Measurements from ENCODE around the gene SNRNP200. TPM values are rescaled to one million over a fixed set of nuclear protein-coding genes. Genes with fewer than 3 reads are reported as not detected.

SNRNP200 gene
- total and polyA plus RNA-seq, 9 donors = 71.1 to 149 (median 124) TPM

DNA sequence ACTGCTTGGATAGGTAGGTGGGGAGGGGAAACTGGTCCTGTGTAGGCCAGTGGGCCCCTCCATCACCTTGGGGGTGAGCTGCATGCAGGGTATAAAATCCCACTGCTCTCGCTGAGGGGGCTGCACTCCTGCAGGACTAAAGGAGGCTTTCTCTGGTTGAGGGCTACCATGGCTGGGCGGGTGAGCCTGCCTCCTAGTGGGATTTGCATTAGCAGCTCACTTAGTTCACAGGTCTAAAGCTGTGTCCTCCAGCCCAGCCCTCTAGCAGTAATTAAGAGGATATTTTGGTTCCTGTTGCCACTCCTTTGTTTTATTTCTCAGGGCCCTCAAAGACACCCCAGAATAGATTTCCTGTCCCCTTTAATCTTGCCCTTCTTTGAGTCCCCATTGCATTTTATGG lies 64.1 kb downstream of the SNRNP200 start:
- H3K4me1 ChIP-seq (ENCODE audit: insufficient read depth) = no peaks in the 10 kb centered on the region
- no peaks in the 10 kb centered on the region for H3K9me3 ChIP-seq
- H3K27ac ChIP-seq = no peak overlapping the region
- no peak overlapping the region for H3K4me3 ChIP-seq
- no peak for DNase-seq
- no peaks in the 10 kb centered on the region for H3K27me3 ChIP-seq
- intact Hi-C loops (cut with DNase I) = no loop called here
- no peaks in the 10 kb centered on the region for H3K36me3 ChIP-seq
- TF ChIP-seq EP300 (IDR thresholded peaks at IDR 0.05) (no peak), POLR2A (IDR thresholded peaks at IDR 0.05) (no peak), CTCF (IDR thresholded peaks at IDR 0.05) (no peak)
- 76 to 87% (median 85%) methylated on average over 2 of the region's 2 CpGs for WGBS, 3 donors

DNA sequence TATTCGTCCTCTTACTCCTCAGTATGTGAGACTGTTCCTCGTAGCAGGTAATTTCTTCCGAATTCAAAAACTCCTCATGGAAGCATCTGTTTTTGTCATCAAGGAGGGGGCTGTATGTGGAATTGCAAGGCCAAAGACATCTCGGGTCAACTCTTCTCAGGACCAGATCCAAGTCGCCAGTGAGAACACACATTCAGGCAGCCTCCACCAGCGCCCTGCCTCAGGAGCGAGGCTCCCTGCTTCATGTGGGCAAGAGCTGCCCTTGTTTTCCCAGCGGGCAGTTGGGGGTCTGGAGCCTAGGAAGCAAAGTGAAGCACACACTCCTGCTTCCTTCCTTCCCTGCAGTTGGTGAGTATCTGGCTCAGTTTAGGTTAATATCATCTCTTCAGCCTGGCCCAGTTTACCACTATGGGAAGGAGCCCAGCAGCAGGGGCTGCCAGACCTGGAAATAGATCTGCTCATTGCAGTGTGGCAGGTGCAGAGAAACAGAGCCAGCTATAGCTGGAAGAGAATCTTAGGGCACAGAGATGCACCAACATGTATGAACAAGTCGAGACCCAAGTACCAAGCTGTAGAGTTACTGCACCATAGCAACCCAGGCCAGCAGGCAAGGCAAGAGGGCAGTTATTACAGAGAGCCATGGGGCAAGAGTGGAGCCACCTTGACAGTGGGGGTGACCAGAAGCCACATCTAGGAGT lies 64.9 kb downstream of the SNRNP200 start:
- Histone ChIP-seq H3K4me1 (ENCODE audit: insufficient read depth) (no peaks in the 10 kb centered on the region), H3K36me3 (no peaks in the 10 kb centered on the region), H3K4me3 (no peak overlapping the region), H3K27me3 (no peaks in the 10 kb centered on the region), H3K9me3 (no peaks in the 10 kb centered on the region), H3K27ac (no peak overlapping the region)
- intact Hi-C loops (cut with DNase I) = no loop called here
- WGBS, 3 donors = 88 to 93% (median 91%) methylated on average over 9 of the region's 9 CpGs
- no peak for TF ChIP-seq CTCF (IDR thresholded peaks at IDR 0.05)
- no peak for TF ChIP-seq EP300 (IDR thresholded peaks at IDR 0.05)
- no peak for TF ChIP-seq POLR2A (IDR thresholded peaks at IDR 0.05)
- DNase-seq = no peak

- 90 to 95% (median 92%) methylated on average over 9 of the region's 9 CpGs for WGBS, 3 donors
- Histone ChIP-seq H3K9me3 (no peaks in the 10 kb centered on the region), H3K27ac (no peak overlapping the region), H3K27me3 (no peaks in the 10 kb centered on the region), H3K4me1 (ENCODE audit: insufficient read depth) (no peaks in the 10 kb centered on the region), H3K36me3 (no peaks in the 10 kb centered on the region), H3K4me3 (no peak overlapping the region)
- DNase-seq = no peak
- TF ChIP-seq EP300 (IDR thresholded peaks at IDR 0.05) (no peak), POLR2A (IDR thresholded peaks at IDR 0.05) (no peak), CTCF (IDR thresholded peaks at IDR 0.05) (no peak)
- intact Hi-C loops (cut with DNase I) = no loop called here
These were observed 65.5 kb downstream of the SNRNP200 start for GRCh38 chr2:96239745-96240264.

DNA sequence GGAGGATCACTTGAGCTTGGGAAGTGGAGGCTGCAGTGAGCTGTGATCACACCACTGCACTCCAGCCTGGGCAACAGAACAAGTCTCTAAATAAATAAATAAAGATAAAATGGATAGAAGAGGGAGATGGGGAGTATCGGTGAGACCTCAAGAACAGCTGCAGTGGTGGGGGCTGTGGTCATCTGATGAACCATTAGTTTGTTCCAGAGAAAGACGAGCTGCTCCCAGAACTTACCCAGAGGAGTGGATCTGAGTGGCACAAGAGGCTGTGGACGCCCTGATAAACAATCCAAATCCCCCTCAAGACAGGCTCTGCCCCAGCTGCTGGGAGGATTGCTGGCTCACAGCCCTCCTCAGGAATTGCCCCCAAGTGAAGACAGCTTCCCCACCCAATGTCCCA lies 66.3 kb downstream of the SNRNP200 start:
- Histone ChIP-seq H3K36me3 (no peaks in the 10 kb centered on the region), H3K4me3 (no peak overlapping the region), H3K27ac (no peak overlapping the region), H3K9me3 (no peaks in the 10 kb centered on the region), H3K4me1 (ENCODE audit: insufficient read depth) (no peaks in the 10 kb centered on the region), H3K27me3 (no peaks in the 10 kb centered on the region)
- 68 to 77% (median 77%) methylated on average over 3 of the region's 3 CpGs for WGBS, 3 donors
- DNase-seq = no peak
- no peak for TF ChIP-seq POLR2A (IDR thresholded peaks at IDR 0.05)
- intact Hi-C loops (cut with DNase I) = no loop called here

- Histone ChIP-seq H3K27ac (no peak overlapping the region), H3K4me3 (no peak overlapping the region), H3K36me3 (no peaks in the 10 kb centered on the region), H3K9me3 (no peaks in the 10 kb centered on the region), H3K4me1 (ENCODE audit: insufficient read depth) (no peaks in the 10 kb centered on the region), H3K27me3 (no peaks in the 10 kb centered on the region)
- intact Hi-C loops (cut with DNase I) = no loop called here
- DNase-seq = no peak
- 95 to 99% (median 98%) methylated on average over 3 of the region's 3 CpGs for WGBS, 3 donors
- TF ChIP-seq EP300 (IDR thresholded peaks at IDR 0.05) (no peak), POLR2A (IDR thresholded peaks at IDR 0.05) (no peak), CTCF (IDR thresholded peaks at IDR 0.05) (no peak)
These were observed 67.1 kb downstream of the SNRNP200 start for GRCh38 chr2:96238266-96238665.
